ENCODE measurements around the gene LDLRAD2. TPM values are rescaled to one million over a fixed set of nuclear protein-coding genes. Genes with fewer than 3 reads are reported as not detected.

Gene LDLRAD2
- total RNA-seq, 6 experiments from 2014 or later, result 0.14 TPM; not detected in 5

GRCh38 chr1:21843208-21843607 is 31.1 kb downstream of the LDLRAD2 start:
- H3K4me1 Mint-ChIP-seq (ENCODE audit: low read depth), result no peaks in the 10 kb centered on the region
- TF ChIP-seq, protein P1, sequence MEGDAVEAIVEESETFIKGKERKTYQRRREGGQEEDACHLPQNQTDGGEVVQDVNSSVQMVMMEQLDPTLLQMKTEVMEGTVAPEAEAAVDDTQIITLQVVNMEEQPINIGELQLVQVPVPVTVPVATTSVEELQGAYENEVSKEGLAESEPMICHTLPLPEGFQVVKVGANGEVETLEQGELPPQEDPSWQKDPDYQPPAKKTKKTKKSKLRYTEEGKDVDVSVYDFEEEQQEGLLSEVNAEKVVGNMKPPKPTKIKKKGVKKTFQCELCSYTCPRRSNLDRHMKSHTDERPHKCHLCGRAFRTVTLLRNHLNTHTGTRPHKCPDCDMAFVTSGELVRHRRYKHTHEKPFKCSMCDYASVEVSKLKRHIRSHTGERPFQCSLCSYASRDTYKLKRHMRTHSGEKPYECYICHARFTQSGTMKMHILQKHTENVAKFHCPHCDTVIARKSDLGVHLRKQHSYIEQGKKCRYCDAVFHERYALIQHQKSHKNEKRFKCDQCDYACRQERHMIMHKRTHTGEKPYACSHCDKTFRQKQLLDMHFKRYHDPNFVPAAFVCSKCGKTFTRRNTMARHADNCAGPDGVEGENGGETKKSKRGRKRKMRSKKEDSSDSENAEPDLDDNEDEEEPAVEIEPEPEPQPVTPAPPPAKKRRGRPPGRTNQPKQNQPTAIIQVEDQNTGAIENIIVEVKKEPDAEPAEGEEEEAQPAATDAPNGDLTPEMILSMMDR (IDR thresholded peaks at IDR 0.05), result no peak
- no peaks in the 10 kb centered on the region for H3K9me3 Mint-ChIP-seq
- H3K36me3 Mint-ChIP-seq (ENCODE audit: low read depth), result peaks cover 21% of the 10 kb centered on the region
- DNase-seq, result no peak
- no peak overlapping the region for H3K4me3 Mint-ChIP-seq
- no peak overlapping the region for H3K27ac Mint-ChIP-seq
- peaks cover 29% of the 10 kb centered on the region for H3K27me3 Mint-ChIP-seq (ENCODE audit: insufficient read depth)

GRCh38 chr1:21843996-21844395 is 31.9 kb downstream of the LDLRAD2 start:
- H3K4me1 Mint-ChIP-seq (ENCODE audit: low read depth), result no peaks in the 10 kb centered on the region
- no peak overlapping the region; the same call in 1 of the 2 replicates for H3K4me3 Mint-ChIP-seq
- H3K9me3 Mint-ChIP-seq, result no peaks in the 10 kb centered on the region
- TF ChIP-seq, protein P1 (IDR thresholded peaks at IDR 0.05), result no peak
- DNase-seq, result no peak
- peaks cover 25% of the 10 kb centered on the region for H3K27me3 Mint-ChIP-seq (ENCODE audit: insufficient read depth)
- H3K27ac Mint-ChIP-seq, result no peak overlapping the region
- peaks cover 17% of the 10 kb centered on the region for H3K36me3 Mint-ChIP-seq (ENCODE audit: low read depth)

DNA sequence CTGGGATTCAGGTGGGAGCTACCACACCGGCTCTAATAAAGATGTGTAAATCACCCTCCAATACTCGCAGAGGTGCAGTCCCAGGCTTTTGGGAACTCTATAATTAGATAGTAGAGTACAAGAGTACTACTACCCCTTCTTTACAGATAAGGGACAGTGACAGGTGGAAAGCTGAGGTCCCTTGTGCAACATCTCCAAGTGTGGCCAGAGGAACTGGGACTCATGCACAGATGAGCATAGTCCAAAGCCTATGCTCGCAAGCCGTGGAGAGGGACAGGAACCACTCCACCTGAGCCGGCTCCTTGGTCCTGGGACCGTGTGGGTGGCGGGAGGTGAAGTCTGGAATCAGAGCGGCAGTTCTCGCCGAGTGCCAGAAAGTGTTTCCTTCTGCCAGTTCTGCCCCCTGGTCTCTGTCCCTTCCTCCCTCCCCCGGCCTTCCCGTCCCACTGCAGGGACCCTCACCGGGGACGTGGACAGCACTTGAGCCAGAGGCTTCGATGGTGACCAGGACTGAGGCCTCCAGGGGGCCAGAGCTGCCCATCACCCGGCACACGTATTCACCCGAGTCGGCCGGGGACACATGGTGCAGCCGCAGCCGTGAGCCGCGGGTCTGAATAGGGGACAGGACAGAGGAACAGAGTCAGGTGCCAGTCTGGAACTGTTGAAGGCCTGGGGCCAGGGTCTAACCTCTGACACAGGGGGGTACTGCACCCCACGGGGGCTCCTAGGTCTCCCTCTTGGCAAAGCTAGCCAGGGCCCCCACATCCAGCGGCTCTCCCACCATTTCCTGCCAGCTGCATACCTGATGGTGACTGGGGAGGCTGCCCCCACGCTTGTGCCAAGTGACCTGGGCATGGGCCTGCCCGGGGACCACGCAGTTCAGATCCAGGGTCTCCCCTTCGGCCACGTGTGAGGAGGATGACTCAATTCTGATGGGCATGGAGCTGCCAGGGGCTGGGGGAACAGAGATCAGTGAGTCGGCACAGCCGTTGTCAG is 33.9 kb downstream of the LDLRAD2 start:
- TF ChIP-seq, protein P1 (IDR thresholded peaks at IDR 0.05), result no peak
- Mint-ChIP-seq H3K9me3 (no peaks in the 10 kb centered on the region), H3K27me3 (ENCODE audit: insufficient read depth) (peaks cover 17% of the 10 kb centered on the region), H3K36me3 (ENCODE audit: low read depth) (peaks cover 21% of the 10 kb centered on the region), H3K27ac (no peak overlapping the region), H3K4me1 (ENCODE audit: low read depth) (no peaks in the 10 kb centered on the region), H3K4me3 (no peak overlapping the region)
- no peak for DNase-seq

DNA sequence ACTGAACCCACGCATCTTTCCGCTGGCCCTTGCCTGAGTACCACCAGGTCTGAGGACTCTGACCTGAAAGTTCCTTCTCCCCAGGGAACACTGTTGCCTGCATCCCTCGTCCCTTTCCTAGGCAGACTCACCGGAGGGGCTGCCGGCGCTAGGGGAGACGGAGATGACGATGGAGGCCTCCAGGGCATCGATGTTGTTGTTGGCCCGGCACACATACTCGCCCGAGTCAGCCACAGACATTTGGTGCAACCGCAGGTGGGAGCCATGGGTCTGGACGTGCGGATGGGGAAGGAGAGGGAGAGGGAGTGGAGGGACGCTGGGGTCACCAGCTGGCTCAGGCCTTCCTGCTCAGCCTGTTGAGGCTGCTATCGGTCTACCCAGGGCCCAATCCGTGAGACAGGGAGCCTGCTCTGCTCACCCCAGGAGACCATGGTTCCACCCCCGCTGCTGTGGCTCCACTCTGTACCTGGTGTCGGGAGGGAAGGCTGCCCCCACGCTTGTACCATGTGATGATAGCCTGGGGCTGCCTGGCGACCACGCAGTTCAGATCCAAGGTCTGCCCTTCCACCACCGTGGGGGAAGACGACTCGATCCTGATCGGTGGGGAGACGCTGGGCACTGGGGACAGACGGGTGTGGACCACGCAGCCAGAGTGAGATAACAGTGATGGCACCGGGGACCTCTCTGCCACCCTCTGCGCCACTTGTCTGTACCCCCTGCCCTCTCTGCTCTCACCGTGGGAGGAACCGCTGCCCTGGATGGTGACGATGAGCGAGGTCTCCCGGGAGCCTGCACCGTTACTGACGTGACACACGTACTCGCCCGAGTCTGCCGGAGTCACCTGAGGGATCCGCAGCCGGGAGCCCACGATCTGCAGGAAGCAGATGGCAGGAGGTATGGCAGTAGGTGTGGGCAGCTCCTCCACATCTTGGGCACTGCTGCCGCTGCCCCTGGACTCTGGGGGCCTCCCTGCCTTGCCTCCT is 35.4 kb downstream of the LDLRAD2 start:
- peaks cover 15% of the 10 kb centered on the region for H3K27me3 Mint-ChIP-seq (ENCODE audit: insufficient read depth)
- no peak overlapping the region; the same call in 1 of the 2 replicates for H3K27ac Mint-ChIP-seq
- no peaks in the 10 kb centered on the region for H3K4me1 Mint-ChIP-seq (ENCODE audit: low read depth)
- TF ChIP-seq, protein P1 (IDR thresholded peaks at IDR 0.05), result no peak
- peaks cover 21% of the 10 kb centered on the region for H3K36me3 Mint-ChIP-seq (ENCODE audit: low read depth)
- no peak for DNase-seq
- no peak overlapping the region for H3K4me3 Mint-ChIP-seq
- no peaks in the 10 kb centered on the region for H3K9me3 Mint-ChIP-seq

DNA sequence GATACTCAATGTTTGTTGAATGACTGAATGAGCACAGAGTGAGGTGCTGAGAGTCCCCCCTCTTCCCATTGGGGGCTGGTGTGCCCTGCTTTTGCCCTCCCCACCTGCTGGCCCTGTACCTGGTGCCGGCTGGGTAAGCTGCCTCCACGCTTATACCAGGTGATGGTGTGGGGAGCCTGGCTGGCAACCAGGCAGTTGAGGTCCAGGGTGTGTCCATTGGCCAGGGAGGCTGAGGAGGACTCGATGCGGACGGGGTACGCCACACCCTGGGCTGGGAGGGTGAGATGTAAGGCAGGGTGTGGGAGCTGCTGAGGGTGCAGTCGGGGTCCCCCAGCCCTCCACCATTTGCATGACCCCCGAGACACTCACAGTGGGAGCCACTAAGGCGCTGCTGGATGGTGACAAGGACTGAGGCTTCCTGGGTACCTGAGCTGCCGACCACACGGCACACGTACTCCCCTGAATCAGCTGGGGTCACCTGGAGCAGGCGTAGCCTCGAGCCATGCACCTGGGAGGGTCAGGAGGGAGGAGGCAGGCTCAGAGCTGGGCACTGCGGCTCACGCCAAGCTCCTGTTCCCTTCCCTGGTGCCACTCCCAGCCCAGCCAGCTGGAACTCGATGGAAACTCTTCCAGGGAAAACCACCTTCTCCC is 36.6 kb downstream of the LDLRAD2 start:
- H3K4me3 Mint-ChIP-seq, result no peak overlapping the region; the same call in 1 of the 2 replicates
- peaks cover 14% of the 10 kb centered on the region for H3K27me3 Mint-ChIP-seq (ENCODE audit: insufficient read depth)
- H3K4me1 Mint-ChIP-seq (ENCODE audit: low read depth), result no peaks in the 10 kb centered on the region
- H3K27ac Mint-ChIP-seq, result no peak overlapping the region
- no peak for DNase-seq
- TF ChIP-seq, protein P1 (IDR thresholded peaks at IDR 0.05), result no peak
- H3K9me3 Mint-ChIP-seq, result no peaks in the 10 kb centered on the region
- H3K36me3 Mint-ChIP-seq (ENCODE audit: low read depth), result peaks cover 21% of the 10 kb centered on the region

Data from HFFc6 (cell line).